PC-9 (cell line): Measurements from ENCODE around the gene CENPP.

Experiments
- EZH2 ChIP-seq: fragments of 200-600 bp; sonication (generic); IDR thresholded peaks from 2 replicates; pipeline ENCODE4 v1.8.0; 2017; ENCODE audit warnings: antibody characterized with exemption, low read depth
- TF ChIP-seq, protein P1 (sequence below): fragments of 200-600 bp; sonication (generic); conservative IDR thresholded peaks from 2 replicates; pipeline ENCODE4 v1.6.1; 2017; ENCODE audit warnings: mixed run types, antibody characterized with exemption, mild to moderate bottlenecking, moderate library complexity

DNA sequence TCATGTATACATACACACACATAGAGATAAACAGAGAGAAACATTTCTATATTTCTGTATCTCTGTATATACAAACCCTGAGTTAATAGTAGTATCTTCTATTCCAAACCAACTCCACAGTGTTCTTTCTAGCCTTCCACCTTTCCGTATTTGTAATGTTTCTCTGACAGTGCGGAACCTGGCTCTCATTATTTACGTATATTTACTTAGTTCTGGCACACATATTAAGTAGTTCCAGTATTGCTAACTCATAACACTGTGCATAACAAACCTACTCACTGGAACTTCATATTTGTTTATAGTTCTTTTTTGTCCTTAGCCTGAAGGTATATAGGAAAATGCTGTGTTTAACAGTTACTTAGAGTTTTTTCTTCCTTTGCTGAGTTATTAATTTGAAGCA lies 72.1 kb downstream of the CENPP start:
- TF ChIP-seq, protein P1, sequence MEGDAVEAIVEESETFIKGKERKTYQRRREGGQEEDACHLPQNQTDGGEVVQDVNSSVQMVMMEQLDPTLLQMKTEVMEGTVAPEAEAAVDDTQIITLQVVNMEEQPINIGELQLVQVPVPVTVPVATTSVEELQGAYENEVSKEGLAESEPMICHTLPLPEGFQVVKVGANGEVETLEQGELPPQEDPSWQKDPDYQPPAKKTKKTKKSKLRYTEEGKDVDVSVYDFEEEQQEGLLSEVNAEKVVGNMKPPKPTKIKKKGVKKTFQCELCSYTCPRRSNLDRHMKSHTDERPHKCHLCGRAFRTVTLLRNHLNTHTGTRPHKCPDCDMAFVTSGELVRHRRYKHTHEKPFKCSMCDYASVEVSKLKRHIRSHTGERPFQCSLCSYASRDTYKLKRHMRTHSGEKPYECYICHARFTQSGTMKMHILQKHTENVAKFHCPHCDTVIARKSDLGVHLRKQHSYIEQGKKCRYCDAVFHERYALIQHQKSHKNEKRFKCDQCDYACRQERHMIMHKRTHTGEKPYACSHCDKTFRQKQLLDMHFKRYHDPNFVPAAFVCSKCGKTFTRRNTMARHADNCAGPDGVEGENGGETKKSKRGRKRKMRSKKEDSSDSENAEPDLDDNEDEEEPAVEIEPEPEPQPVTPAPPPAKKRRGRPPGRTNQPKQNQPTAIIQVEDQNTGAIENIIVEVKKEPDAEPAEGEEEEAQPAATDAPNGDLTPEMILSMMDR = no peak
- no peak for TF ChIP-seq EZH2
